HG02763 (cell line): ENCODE results near the gene MYO18B.

Experiments
- ATAC-seq: cut with Tn5 transposase; IDR thresholded peaks from one replicate; pipeline ENCODE4 v1.9.1; 2021; ENCODE audit warnings: mild to moderate bottlenecking, moderate library complexity; ENCODE audit not compliant: unreplicated experiment

MYO18B gene

DNA sequence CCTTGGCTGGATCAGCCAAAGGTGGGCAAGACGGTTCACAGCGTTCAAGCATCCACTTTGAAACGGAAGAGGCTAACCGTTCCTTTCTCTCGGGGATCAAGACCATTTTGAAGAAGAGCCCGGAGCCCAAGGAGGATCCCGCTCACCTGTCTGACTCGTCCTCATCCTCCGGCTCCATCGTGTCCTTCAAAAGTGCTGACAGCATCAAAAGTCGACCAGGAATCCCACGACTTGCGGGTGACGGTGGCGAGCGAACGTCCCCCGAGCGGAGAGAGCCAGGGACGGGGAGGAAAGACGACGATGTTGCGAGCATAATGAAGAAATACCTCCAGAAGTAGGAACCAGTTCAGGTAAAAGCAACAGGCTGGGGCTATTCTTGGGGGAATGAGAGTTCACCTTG is 285.4 kb downstream of the MYO18B start:
- ATAC-seq: no peak

DNA sequence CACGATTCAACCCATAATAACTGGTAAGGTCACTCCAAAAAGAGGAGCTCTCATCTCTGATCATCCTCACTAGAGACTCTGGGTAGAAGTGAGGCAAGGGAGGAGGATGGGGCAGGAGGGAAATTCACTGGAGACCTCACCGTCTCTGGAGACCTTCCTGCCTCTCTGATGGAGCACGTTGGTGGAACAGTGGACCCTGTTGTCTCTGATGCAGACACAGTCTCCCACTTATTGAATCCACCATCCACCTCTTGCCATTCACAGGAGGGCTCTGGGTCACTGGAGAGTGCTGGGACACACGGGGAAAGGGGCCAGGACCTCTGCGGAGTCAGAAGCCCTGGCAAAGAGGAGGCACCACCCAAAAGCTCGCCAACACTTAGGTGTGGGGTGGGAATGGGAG is 289.7 kb downstream of the MYO18B start:
- no peak for ATAC-seq

DNA sequence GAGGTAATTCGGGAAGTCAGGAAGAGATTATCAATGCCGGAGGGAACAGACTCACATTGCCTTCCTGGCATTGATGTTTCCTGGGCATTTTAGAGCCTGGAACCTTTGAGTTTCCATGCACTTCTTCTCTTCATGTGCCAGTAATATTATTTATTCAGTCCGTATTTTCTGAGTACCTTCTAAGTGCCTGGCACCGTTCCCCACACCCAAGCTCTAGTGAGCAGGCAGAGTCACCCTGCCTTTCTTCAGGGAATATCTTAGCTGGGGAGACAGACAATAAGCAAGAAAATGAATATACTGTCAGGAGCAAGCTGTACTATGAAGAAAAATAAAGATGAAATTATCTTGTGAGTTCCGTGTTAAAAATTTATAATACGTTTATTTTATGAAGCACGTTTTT is 291.1 kb downstream of the MYO18B start:
- ATAC-seq: no peak

DNA sequence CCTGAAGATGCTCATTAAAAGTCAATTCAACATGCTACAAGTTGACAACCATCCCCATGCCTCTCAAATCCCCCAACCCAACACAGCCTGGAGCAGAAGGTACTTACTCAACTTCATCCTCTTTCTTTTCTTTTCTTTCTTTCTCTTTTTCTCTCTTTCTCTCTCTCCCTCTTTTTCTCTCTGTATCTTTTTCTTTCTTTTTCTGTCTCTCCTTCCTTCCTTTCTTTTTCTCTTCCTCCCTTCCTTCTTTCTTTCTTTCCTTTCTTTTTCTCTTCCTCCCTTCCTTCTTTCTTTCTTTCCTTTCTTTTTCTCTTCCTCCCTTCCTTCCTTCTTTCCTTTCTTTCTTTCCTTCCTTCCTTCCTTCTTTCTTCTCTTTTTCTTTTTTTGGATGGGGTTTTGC is 291.6 kb downstream of the MYO18B start:
- no peak for ATAC-seq

DNA sequence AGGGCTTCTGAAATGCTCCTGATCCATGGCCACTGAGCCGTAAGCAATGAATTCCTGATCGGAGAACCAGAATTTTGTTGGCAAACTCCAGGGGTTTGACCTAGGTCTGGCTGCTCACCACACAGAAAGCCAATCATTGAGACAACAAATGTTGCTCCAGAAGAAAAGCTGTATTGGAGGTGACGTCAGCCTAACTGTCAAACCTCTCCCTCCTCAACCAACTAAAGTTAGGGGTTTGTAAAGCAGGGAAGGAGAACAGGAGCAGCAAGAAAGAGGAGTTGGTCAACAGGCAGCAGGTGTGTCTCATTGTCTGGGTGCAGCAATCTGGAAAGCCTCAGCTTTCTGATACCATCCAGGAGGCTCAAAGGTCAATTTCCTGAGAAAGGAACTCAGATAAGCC is 293.5 kb downstream of the MYO18B start:
- ATAC-seq: no peak

DNA sequence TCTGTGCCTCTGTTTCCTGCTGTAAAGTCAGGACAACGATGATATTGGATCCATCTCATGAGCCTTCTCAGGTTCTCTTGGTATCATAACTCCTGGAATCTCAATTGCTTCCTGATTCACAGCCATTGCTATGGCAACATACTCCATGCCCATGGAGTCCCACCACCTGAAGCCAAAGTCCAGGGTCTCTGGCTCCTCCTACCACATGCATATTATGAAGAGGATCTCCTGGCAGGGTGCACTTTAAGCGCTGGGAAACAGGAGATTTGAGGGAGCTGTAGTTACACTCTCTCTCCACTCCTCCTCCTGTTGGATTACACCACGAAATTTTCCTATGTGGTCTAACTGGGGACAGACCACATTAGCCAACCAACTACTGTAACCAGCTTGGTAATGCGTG is 296.4 kb downstream of the MYO18B start:
- ATAC-seq: no peak

DNA sequence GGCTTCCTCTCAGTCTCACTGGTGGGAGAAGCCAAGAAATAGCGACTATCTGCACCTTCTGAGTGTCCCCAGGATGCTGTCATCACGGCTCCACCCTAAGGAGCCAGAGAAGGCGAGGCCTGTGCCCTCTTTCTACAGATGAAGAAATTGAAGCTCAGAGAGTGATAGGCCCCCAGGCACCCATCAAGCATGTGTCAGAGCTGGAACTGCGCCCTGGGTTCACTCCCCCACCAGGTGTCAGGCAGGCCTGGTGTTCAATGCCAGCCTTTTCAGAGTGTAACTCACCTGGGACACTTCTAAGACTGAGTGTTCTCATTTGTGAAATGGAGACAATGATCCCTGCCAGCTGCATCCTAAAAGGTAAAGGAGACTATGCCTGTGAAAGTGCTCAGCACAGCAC is 299.9 kb downstream of the MYO18B start:
- ATAC-seq: no peak

DNA sequence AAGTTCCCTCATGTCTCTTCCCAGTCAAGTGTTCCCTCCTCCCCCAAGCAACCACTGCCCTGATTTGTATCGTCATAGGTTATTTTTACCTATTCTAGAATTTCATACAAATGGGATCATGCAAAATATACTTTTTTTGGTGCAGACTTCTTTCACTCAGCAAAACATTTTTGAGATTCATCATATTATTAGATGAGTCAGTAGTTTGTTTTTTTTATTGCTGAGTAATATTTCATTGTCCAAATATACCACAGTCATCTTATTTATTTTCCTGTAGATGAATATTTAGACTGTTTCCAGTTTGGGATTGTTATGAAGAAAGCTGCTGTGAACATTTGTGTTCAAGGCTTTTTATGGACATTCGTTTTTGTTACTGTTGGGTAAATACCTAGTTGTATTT is 301.0 kb downstream of the MYO18B start:
- ATAC-seq: no peak

DNA sequence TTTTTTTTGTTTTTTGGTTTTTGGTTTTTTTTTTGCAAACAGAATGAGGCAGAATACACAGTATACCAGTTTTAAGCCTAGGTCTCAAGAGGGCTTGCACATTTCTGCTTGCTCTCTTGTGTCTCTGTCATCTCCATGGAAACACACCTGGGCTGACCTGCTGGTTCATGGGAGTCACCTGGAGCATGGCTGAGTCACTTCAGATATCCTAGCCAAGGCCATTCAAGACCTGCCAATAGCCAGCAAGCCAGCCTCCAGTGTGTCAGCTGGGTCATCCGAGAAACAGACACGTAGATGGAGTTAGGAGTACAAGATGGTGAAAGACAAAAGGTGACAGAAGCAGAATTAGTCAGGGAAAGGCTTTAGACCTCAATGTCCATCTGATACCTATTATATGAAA is 303.1 kb downstream of the MYO18B start:
- no peak for ATAC-seq

DNA sequence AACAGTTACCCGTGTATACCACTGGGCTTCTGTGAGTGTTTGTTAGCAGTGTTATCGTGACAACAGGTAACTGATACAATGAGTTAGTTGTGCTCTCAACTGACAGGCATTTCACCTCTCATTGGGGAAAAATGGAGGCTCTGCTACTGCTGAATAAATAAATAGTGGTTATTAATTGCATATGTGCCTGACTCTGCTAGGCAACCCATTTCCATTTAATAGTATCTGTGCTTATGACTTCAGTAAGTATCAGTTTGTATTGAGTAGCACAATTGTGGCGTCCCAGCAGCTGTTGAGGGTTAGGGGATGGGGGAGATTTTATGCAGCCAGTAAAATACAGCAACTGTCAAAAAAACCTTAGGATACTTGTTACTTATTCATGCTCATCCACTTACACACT is 303.9 kb downstream of the MYO18B start:
- ATAC-seq: no peak

DNA sequence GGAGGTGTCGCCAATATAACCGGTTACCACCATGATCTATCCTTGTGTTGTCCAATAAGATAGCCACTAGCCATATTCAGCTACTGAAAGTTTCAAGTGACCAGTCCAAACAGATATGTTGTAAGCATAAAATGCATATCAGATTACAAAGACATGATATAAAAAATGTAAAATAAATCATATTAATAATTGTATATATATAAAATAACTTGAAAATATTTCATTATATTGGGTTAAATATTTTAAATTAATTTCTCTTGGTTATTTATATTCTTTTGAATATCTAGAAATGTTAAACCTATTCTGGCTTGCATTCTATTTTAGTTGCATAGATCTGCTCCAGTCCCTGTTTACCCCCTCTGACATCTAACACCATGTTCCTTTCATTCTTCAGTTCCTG is 305.5 kb downstream of the MYO18B start:
- ATAC-seq: no peak

DNA sequence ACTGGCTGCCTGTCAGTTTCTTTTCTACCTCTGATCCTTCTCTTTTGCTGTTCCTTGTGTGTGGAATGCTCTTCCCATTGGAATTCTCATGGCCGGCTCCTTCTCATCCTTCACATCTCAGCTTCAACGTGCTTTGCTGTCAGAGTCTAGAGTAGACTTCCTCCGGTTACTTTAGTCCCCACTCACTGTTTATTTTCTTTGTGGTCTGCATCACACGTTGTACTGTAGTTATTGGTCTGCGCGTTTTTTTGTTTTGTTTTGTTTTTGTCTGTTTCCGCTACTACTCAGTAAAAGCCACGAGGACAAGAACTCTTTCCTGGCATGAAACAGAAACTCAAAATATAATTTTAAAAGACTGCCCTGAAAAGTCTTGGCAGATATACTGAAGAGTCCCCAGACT is 305.9 kb downstream of the MYO18B start:
- ATAC-seq: no peak

DNA sequence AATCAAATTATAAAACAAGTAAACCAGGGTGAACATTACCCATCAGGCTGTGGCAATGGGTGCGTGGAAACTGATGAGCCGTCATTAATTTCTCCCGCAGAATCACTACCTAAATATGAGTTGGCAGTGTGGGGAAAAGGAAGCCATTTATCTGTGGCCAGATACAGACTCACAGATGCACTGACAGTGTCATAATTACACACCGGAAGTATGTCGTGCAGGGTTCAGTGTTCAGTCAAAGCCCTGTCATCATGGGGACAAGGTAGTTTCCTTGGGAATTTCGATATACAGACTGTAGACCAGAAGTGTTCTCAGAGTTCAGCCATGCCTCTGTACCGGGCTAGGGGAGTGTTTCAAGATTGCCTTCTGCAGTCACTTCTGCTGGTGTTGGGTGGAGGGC is 308.1 kb downstream of the MYO18B start:
- ATAC-seq: no peak

DNA sequence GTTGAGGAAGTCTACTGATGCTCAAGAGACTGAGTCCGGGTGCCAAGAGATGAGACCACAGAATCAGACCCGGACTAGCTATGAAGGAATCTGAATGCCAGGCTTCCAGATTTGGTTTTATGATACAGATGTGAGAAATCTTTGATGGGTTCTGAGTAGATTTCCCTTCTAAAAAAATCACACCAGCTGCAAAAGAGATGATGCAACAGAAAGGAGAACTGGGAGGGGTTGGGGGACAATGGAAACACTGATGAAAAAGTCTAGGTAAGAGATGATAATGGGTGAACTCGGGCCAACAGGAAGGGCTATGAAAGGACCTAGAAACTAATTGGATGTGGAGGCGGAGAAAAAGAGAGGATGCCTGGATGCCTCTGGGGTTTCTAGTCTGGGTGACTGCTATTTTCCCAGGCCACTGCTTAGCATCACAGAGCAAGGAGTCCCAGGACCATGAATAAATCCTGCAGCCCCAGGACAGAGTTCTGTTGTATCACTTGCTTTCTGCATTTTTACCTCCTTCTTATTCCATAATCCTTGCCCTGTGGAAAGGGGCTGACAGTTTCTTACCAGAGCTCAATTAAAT is 311.8 kb downstream of the MYO18B start:
- no peak for ATAC-seq

DNA sequence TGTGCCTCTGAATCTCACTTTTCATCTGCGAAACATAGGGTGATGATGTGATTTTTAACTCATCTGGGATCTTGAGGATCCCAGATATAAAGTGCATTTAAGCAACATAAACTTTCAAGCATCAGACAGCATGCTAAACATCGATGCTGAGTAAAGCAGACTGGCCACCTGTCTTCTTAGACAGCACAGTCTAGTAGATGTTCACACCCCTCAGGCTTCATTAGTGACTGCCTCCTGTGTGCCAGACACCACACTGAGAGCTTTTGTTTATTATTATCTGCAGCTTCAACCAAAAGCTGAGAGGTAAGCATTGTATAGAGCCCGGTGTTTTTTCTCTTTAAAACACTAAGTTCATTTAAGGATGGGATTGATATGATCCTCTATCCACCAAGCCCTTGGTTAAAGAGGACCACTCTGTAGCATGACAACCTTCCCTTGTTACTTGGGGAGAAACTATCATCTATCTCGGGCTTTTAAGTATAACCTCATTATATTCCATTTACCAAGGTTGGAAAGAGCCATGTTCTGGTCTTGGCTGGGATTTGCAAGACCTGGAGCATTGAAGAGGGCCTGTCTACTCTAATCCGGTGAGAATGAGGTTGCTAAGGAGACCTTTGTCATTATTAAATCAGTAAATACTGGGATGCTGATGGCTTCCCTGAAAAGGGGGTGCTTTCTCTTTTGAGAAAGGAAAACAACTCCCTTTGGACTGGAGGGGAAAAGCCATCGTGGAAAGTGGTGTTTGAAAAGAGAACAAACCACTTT is 313.0 kb downstream of the MYO18B start:
- no peak for ATAC-seq

DNA sequence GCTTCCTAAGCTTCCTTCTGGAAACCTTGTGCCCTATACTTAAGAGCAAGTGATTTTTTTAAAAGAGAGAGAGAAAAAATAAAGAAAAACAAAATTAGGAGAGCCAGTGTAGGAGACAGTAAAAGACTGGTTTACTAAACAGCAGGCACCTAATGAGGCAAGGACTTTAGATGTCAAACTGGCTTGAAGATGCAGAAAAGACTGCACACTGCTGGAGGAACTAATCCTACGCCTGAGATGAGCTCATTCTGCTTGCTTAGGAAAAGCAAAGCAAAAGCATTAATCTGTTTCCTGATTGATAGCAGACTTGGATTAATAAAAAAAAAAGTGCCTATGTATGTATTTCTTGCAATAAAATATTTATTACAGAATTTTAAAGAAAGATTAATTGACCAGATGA is 313.7 kb downstream of the MYO18B start:
- ATAC-seq: no peak

DNA sequence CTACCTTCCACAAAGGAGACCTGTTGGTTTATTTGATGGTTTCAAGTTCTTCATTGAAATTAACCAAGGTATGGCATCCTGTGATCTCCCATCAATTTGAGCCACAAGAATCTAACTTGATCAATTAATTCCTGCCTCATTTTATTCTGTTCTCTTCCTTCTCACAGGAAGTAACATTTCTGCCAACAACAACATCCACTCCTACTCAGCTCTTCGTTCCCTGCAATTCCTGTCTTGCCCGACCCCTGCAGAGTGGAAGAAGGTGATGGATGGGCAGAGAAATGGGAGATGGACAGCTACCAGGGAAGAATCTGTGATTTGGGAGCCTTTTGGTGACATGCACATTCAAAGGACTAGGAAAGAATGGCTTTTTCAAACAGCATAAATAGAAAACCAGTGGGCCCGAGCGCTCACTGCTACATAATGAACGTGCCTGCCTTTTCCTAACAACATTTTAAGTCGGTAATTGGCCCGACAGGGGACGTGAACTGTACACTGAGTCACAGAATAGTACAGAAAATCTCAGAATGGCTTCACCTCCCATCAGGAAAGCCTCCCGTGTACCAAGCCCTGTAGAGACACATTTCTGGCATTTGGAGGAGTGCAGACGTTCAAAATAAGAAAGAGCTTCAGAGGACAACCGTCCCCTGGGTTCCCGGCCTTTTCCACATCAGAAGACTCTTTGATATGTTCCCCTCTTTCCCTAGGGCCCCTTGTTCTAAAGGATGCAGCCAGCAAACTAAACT is 314.6 kb downstream of the MYO18B start:
- ATAC-seq: no peak

DNA sequence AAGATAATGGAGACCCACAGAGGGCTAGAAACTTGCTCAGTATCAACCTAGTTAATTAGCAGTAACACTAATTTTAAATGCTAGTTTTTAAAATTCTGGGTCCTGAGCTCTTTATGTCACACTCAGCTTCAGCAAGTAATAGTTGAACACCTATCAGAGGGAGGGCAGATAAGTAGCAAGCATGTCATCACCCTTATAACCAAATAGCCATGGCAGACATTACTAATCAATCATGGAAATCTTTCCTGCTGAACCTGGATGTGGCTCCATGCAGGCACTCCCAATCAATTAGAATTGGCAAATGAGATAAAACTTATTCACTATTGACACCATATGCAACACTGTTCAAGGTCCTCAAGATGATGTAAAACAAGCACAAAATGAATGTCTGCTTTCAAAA is 315.7 kb downstream of the MYO18B start:
- ATAC-seq: no peak

DNA sequence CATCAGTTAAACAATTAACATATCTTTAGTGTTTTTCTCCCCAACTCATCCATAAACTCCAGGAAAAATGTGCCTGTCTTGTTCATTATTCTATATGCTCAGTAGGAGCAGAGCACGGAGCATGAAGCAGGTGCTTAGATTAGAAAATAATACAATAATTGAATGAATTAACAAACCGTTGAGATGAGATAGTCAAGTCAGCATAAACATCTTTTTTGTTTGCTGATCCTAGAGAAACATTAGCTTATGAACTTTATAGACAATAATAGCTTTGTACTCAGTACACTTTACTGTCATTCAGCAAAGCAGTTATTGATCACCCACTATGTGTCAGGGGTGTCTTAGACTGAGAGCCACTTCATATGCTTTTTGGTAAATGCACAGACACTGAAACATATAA is 322.1 kb downstream of the MYO18B start:
- ATAC-seq: no peak

DNA sequence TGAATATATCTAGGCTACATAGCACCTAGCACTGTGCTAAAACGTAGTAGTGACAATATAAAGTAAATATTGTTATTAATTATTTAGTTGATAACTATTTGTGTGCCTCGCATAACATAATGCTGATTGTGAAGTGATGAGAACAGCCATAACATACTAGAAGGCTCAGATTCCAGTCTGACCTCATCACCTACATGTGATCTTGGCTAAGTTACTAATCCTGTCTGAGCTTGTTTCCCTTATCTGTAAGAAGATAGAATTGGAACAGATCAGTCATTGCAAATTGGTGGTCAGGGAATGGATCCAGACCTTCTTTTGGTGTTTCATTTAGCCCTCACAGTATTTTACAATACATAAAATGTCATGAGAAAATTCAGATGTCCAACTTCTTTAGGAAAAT is 323.9 kb downstream of the MYO18B start:
- ATAC-seq: no peak

DNA sequence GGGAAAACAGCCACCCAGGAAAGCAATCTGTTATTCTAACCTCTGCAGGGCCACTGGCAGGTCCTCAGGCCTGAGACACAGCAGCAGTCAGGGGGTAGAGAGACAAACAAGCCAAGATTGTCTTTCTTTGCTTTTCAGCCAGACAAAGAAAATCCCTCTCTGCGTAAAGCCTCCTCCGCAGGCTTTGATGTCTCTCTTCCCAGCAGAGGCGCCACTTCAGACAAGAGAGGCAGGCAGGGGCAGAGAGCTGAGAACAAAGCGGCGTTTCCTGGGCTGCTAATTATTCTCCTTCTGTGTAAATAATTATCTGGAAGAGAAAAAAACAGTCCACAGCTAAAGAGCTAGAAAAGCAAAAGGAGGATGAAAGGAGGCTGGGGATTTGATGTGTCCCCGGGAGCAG is 324.5 kb downstream of the MYO18B start:
- ATAC-seq: no peak

DNA sequence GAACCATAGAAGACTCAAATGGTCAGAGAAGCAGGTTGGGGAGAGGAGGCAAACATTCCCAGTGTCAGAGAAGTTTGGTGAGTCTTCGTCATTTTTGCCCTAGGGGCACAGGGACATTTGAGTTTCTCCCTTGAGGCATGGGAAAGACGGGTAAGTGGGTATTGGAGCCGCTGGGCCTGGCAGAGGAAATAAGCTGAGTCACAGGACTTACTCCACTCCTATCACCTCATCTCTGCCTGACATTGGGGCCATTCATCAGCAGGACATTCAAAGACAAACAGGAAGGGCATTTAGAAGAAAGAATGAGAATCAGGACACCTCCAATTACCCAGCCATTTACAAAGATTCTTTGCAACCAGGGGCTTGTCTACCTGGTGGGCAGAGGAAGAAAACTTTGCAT is 326.6 kb downstream of the MYO18B start:
- ATAC-seq: no peak
